ENCODE measurements around the gene ATP13A3.

The ATP13A3 gene

DNA sequence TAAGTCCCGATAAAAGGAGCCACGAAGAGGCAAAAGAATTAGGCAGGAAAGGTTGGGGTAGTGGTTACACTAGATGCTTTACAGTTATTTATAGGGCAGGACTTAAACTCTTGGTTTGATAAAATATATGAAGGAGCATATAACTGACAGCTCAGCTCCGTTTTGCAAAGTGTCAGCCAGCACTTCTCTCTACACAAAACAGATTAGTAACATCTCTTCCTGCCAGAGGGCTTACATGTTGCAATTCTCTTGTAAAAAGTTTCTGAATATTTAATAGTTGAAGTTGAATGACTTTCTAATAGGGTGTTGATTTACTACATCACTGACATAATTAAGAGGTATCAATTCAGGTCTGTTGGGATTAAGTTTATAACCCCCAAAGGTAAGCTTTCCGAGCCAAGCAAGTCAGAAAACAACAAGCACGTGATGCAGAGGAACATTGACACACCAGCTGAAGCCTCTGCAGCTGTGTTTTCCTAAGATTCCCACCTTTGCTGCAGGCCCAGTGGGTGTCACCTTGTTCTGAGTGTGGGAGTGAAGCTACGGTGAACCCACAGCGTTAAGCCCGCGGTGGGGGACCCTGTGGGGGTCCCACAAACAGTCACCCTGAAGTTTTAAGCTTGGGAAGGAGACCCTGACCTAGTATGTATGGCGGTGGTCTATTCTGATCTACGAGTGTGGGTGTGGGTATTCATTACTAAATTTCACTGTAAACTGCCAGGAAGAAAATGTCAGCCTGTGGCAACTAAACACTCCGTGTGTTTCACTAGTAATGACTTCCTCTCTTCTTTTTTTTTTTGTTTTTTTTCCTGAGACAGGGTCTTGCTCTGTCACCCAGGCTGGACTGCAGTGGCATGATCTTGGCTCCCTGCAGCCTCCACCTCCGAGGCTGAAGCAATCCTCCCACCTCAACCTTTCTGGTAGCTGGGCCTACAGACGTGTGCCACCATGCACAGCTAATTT, 22.0 kb upstream of the ATP13A3 start:
- DNase-seq (ENCODE audit: low spot score) = no peak
- TF ChIP-seq, protein P1, sequence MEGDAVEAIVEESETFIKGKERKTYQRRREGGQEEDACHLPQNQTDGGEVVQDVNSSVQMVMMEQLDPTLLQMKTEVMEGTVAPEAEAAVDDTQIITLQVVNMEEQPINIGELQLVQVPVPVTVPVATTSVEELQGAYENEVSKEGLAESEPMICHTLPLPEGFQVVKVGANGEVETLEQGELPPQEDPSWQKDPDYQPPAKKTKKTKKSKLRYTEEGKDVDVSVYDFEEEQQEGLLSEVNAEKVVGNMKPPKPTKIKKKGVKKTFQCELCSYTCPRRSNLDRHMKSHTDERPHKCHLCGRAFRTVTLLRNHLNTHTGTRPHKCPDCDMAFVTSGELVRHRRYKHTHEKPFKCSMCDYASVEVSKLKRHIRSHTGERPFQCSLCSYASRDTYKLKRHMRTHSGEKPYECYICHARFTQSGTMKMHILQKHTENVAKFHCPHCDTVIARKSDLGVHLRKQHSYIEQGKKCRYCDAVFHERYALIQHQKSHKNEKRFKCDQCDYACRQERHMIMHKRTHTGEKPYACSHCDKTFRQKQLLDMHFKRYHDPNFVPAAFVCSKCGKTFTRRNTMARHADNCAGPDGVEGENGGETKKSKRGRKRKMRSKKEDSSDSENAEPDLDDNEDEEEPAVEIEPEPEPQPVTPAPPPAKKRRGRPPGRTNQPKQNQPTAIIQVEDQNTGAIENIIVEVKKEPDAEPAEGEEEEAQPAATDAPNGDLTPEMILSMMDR (IDR thresholded peaks at IDR 0.05; ENCODE audit: borderline replicate concordance, control extremely low read depth, extremely low read depth, insufficient read depth, missing control alignments) = no peak
- in situ Hi-C loops (cut with MboI; ENCODE audit: low sequenced_read_pairs, unreplicated experiment) = no loop called here

DNA sequence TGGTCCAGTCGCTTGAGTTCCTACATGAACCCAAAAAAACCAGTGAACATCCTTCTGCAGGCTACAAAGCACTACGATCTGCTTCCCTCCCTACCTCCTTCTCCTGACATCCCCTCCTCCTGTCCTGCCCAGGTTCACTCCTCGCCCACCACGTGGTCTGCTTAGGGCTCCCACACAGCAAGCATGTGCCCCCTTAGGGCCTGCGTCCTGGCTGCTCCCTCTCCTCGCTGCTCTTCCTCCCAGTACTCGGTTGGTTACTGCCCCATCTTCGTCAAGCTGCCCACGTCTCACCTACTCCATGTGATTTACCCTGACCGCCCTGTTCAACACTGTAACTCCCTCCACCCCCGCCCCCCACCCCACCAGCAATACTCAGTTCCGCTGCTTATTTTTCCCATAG, 20.8 kb upstream of the ATP13A3 start:
- no peak for DNase-seq (ENCODE audit: low spot score)
- in situ Hi-C loops (cut with MboI; ENCODE audit: low sequenced_read_pairs, unreplicated experiment) = no loop called here
- TF ChIP-seq, protein P1 (IDR thresholded peaks at IDR 0.05; ENCODE audit: borderline replicate concordance, control extremely low read depth, extremely low read depth, insufficient read depth, missing control alignments) = no peak

DNA sequence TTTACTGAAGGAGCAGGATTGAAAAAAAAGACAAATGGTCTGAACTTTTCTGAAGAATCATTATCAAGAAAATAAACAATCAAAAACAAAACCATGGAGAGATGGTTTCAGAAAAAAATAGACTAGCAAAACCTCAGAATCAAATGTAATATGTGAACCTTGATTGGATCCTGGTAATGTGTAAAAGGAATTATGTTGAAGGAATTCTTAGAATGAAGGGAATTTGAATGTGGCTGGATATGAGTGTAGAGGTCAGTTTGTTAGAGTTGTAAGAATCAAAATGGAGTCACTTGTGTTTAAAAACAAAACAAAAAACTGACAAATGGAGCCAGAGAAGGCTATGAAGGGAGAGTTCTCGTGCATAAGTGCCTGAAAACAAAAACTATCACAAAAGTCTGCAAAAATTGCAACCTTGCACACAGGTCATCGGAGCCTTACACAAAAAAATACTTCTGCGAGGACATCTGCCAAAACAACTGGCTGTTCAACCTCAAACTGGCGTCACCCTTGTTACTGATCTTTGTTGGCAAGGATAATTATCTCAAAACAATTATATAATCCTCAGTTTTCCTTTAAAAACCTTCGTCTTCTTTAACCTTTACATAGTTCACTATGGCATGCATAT, 19.1 kb upstream of the ATP13A3 start:
- TF ChIP-seq, protein P1 (IDR thresholded peaks at IDR 0.05; ENCODE audit: borderline replicate concordance, control extremely low read depth, extremely low read depth, insufficient read depth, missing control alignments) = no peak
- in situ Hi-C loops (cut with MboI; ENCODE audit: low sequenced_read_pairs, unreplicated experiment) = no loop called here
- no peak for DNase-seq (ENCODE audit: low spot score)

DNA sequence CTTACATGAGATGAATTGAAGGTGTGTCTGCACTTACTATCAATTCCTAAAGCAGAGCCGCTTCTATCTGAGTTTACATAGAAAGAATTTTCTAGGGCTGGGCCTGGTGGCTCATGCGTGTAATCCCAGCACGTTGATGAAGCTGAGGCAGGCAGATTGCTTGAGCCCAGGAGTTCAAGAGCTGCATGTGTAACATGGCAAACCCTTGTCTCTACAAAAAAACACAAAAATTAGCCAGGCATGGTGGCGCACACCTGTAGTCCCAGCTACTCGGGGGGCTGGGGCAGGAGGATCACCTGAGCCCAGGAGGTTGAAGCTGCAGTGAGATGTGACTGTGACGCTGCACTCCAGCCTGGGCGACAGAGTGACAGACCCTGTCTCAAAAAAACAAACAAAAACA, 18.1 kb upstream of the ATP13A3 start:
- no peak for DNase-seq (ENCODE audit: low spot score)
- TF ChIP-seq, protein P1 (IDR thresholded peaks at IDR 0.05; ENCODE audit: borderline replicate concordance, control extremely low read depth, extremely low read depth, insufficient read depth, missing control alignments) = no peak
- in situ Hi-C loops (cut with MboI; ENCODE audit: low sequenced_read_pairs, unreplicated experiment) = no loop called here

DNA sequence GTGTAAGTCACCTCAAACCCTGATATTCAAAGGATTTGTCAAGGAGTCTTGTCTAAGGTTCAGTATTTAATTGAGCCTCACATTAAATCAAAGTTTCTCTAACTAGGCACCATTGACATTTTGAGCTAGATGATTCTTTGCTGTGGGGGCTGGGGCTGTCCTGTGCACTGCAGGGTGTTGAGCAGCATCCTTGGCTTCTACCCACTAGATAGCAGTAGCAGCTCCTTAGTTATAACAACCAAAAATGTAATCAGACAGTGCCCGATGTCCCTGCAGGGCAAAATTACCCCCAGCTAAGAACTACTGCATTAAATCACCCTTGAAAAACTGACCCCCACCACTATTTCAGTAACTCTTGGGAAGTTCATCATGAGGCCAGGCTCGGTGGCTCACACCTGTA, 17.3 kb upstream of the ATP13A3 start:
- in situ Hi-C loops (cut with MboI; ENCODE audit: low sequenced_read_pairs, unreplicated experiment) = no loop called here
- TF ChIP-seq, protein P1 (IDR thresholded peaks at IDR 0.05; ENCODE audit: borderline replicate concordance, control extremely low read depth, extremely low read depth, insufficient read depth, missing control alignments) = no peak
- DNase-seq (ENCODE audit: low spot score) = no peak

DNA sequence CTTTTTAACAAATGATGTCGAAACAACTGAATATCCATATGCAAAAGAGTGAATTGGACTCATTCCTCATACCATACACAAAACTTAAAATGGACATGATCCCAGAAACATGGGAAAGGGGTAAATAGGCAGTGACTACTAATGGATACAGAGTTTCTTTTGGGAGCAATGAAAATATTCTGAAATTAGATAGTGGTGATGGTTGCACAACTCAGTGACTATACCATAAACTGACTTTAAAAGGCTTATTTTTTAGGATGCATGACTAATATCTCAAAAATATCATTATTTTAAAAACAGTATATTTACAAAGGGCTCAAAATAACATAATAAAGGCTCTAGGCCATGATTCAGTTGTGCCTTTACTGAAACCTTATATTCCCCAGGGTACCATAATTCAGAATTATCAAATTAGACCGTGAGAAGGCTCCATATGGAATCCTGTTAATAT, 16.3 kb upstream of the ATP13A3 start:
- TF ChIP-seq, protein P1 (IDR thresholded peaks at IDR 0.05; ENCODE audit: borderline replicate concordance, control extremely low read depth, extremely low read depth, insufficient read depth, missing control alignments) = no peak
- no peak for DNase-seq (ENCODE audit: low spot score)
- in situ Hi-C loops (cut with MboI; ENCODE audit: low sequenced_read_pairs, unreplicated experiment) = no loop called here
